Osteoblast (primary cell): ENCODE results near the gene NEUROD2. TPM values are rescaled to one million over a fixed set of nuclear protein-coding genes. Genes with fewer than 3 reads are reported as not detected.

Source experiments
- DNase-seq: peaks from one replicate; pipeline ENCODE4 v3.0.0; 2011; ENCODE audit warnings: low spot score, mixed read lengths; ENCODE audit not compliant: insufficient read length; ENCODE audit errors: missing footprints
- H2AFZ ChIP-seq: 2 replicates; pipeline ENCODE4 v1.6.0; 2011; ENCODE audit warnings: mild to moderate bottlenecking, low read length
- H3K27ac ChIP-seq: 2 replicates; pipeline ENCODE4 v1.5.1; 2011; ENCODE audit warnings: mild to moderate bottlenecking, low read depth, low read length, moderate library complexity
- H3K27me3 ChIP-seq: 2 replicates; pipeline ENCODE4 v1.6.0; 2012; ENCODE audit warnings: mild to moderate bottlenecking, control low read depth, inconsistent platforms, low read length, moderate library complexity; ENCODE audit not compliant: insufficient read depth
- H3K36me3 ChIP-seq: 2 replicates; pipeline ENCODE4 v1.5.1; 2011; ENCODE audit warnings: mild to moderate bottlenecking, low read length, control low read depth, moderate library complexity; ENCODE audit not compliant: insufficient read depth
- H3K4me1 ChIP-seq: 2 replicates; pipeline ENCODE4 v1.5.1; 2011; ENCODE audit warnings: mild to moderate bottlenecking, low read length, control low read depth, moderate library complexity; ENCODE audit not compliant: insufficient read depth
- H3K4me2 ChIP-seq: 2 replicates; pipeline ENCODE4 v1.6.0; 2011; ENCODE audit warnings: mild to moderate bottlenecking, low read length; ENCODE audit not compliant: insufficient read depth
- H3K4me3 ChIP-seq: fragments of 200-600 bp; sonication (generic); 3 replicates; pipeline ENCODE4 v1.5.1; 2012; ENCODE audit warnings: mild to moderate bottlenecking, low read length, inconsistent platforms; ENCODE audit not compliant: insufficient read depth
- H3K79me2 ChIP-seq: 2 replicates; pipeline ENCODE4 v1.6.0; 2012; ENCODE audit warnings: mild to moderate bottlenecking, low read length, control low read depth, inconsistent platforms; ENCODE audit not compliant: insufficient read depth
- H3K9me3 ChIP-seq: 2 replicates; pipeline ENCODE4 v1.5.1; 2011; ENCODE audit warnings: low read depth, low read length, control low read depth
- H4K20me1 ChIP-seq: 2 replicates; pipeline ENCODE4 v1.6.0; 2012; ENCODE audit warnings: mild to moderate bottlenecking, low read length, control low read depth; ENCODE audit not compliant: insufficient read depth
- total RNA-seq: library from RNA; depleted of rRNA; stranded (reverse); fragments of >200 nt; gene quantifications from 2 replicates; pipeline ENCODE4 v1.2.3, GENCODE V29; 2012
- TF ChIP-seq, protein P1 (sequence below): IDR thresholded peaks from 2 replicates; pipeline ENCODE4 v1.5.1; 2011; ENCODE audit warnings: mild to moderate bottlenecking, low read depth, low read length, moderate library complexity; ENCODE audit errors: extremely low read depth

The NEUROD2 gene
- not detected in 2 replicates for total RNA-seq

DNA sequence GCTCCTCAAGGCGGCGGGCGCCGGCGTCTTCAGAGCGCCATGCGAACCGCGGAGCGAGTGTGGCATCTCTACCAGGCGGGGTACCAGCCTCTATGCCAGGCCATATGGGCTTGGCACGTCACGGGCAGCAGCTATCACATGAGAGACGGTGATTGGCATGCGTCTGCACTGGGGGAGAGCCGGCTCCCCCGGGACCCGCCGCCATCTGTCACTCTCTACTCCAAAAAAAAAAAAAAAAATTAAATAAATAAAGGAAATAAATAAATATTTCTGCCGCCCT is at the start of gene NEUROD2:
Gene NEUROD2, minus strand, starts transcription at position 70 of the 280 bp plus-strand sequence. CDS start 1,321 bp downstream, outside the sequence.
- H3K4me2 ChIP-seq, result no peak within 1 kb of the TSS

GRCh38 chr17:39655105-39655504 is 47.4 kb upstream of the NEUROD2 start:
- no peak overlapping the region for H3K27ac ChIP-seq

More for the DNA sequence above, at the start of gene NEUROD2:
- TF ChIP-seq, protein P1, sequence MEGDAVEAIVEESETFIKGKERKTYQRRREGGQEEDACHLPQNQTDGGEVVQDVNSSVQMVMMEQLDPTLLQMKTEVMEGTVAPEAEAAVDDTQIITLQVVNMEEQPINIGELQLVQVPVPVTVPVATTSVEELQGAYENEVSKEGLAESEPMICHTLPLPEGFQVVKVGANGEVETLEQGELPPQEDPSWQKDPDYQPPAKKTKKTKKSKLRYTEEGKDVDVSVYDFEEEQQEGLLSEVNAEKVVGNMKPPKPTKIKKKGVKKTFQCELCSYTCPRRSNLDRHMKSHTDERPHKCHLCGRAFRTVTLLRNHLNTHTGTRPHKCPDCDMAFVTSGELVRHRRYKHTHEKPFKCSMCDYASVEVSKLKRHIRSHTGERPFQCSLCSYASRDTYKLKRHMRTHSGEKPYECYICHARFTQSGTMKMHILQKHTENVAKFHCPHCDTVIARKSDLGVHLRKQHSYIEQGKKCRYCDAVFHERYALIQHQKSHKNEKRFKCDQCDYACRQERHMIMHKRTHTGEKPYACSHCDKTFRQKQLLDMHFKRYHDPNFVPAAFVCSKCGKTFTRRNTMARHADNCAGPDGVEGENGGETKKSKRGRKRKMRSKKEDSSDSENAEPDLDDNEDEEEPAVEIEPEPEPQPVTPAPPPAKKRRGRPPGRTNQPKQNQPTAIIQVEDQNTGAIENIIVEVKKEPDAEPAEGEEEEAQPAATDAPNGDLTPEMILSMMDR, result no peak
- Histone ChIP-seq H3K4me3 (no peak within 1 kb of the TSS), H3K27ac (no peak within 1 kb of the TSS), H3K9me3 (no peaks in the 10 kb centered on the region), H3K79me2 (no peaks in the 10 kb centered on the region), H3K36me3 (no peaks in the 10 kb centered on the region), H4K20me1 (no peaks in the 10 kb centered on the region), H3K4me1 (no peaks in the 10 kb centered on the region), H3K27me3 (peaks cover 79% of the 10 kb centered on the region), H2AFZ (no peak within 1 kb of the TSS)
- DNase-seq, result peak; percentile 81

GRCh38 chr17:39653662-39654331 is 46.1 kb upstream of the NEUROD2 start:
- Histone ChIP-seq H3K4me3 (no peak overlapping the region), H4K20me1 (peaks cover 42% of the 10 kb centered on the region), H3K79me2 (peaks cover 12% of the 10 kb centered on the region), H3K27me3 (no peaks in the 10 kb centered on the region), H3K36me3 (no peaks in the 10 kb centered on the region), H2AFZ (no peak overlapping the region), H3K27ac (no peak overlapping the region), H3K4me1 (no peaks in the 10 kb centered on the region), H3K4me2 (no peak overlapping the region), H3K9me3 (no peaks in the 10 kb centered on the region)
- TF ChIP-seq, protein P1, result peak; percentile 97
- DNase-seq, result peak; percentile 98

More at GRCh38 chr17:39655105-39655504, 47.4 kb upstream of the NEUROD2 start:
- Histone ChIP-seq H3K4me3 (no peak overlapping the region), H3K4me2 (no peak overlapping the region), H3K36me3 (no peaks in the 10 kb centered on the region), H3K4me1 (no peaks in the 10 kb centered on the region), H3K27me3 (no peaks in the 10 kb centered on the region), H3K9me3 (no peaks in the 10 kb centered on the region), H3K79me2 (peaks cover 10% of the 10 kb centered on the region), H2AFZ (no peak overlapping the region), H4K20me1 (peaks cover 36% of the 10 kb centered on the region)
- TF ChIP-seq, protein P1, result no peak
- no peak for DNase-seq

DNA sequence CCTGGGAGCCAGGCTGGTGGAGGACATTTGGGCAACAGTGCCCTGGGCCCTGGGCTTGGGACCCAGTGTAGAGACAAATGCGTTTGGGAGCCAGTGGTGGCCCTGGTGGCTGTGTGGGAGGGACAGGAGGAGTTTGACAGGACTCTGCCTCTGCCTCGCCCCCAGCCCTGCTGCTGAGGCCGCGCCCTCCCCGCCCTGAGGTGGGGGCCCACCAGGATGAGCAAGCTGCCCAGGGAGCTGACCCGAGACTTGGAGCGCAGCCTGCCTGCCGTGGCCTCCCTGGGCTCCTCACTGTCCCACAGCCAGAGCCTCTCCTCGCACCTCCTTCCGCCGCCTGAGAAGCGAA is 45.6 kb upstream of the NEUROD2 start:
- H3K9me3 ChIP-seq, result no peaks in the 10 kb centered on the region
- peaks cover 48% of the 10 kb centered on the region for H4K20me1 ChIP-seq
- TF ChIP-seq, protein P1, result no peak
- H3K4me1 ChIP-seq, result no peaks in the 10 kb centered on the region
- no peaks in the 10 kb centered on the region for H3K36me3 ChIP-seq
- peaks cover 17% of the 10 kb centered on the region for H3K79me2 ChIP-seq
- no peak overlapping the region for H2AFZ ChIP-seq
- no peak overlapping the region for H3K4me2 ChIP-seq
- DNase-seq, result no peak
- H3K27ac ChIP-seq, result no peak overlapping the region
- H3K4me3 ChIP-seq, result no peak overlapping the region
- H3K27me3 ChIP-seq, result no peaks in the 10 kb centered on the region
